Neural cell (in vitro differentiated cells): ENCODE results near the gene DPH6. TPM values are rescaled to one million over a fixed set of nuclear protein-coding genes. Genes with fewer than 3 reads are reported as not detected.

Experiments
- H2AFZ ChIP-seq: fragments of 200-600, 300-800 bp; sonication (generic), shearing (Covaris generic); 2 replicates; pipeline ENCODE4 v1.6.0; 2014; ENCODE audit warnings: low read depth, mild to moderate bottlenecking, antibody characterized with exemption, low read length, moderate library complexity
- H3F3A ChIP-seq: fragments of 200-600 bp; shearing (Covaris generic); 2 replicates; pipeline ENCODE4 v1.6.1; 2016; ENCODE audit warnings: mild to moderate bottlenecking, moderate library complexity, mixed read lengths, antibody characterized with exemption, low read length; ENCODE audit not compliant: insufficient read depth, poor library complexity, severe bottlenecking
- H3K27ac ChIP-seq: fragments of 200-600, 300-800 bp; sonication (generic), shearing (Covaris generic); 2 replicates; pipeline ENCODE4 v1.5.1; 2014; ENCODE audit warnings: mild to moderate bottlenecking, low read length, moderate library complexity
- H3K27me3 ChIP-seq: fragments of 300-800, 200-600 bp; sonication (generic), shearing (Covaris generic); 2 replicates; pipeline ENCODE4 v1.6.0; 2014; ENCODE audit warnings: mild to moderate bottlenecking, low read depth, low read length, moderate library complexity; ENCODE audit not compliant: insufficient read depth
- H3K36me3 ChIP-seq: fragments of 300-800, 200-600 bp; sonication (generic), shearing (Covaris generic); 2 replicates; pipeline ENCODE4 v1.5.1; 2014; ENCODE audit warnings: mild to moderate bottlenecking, antibody characterized with exemption, low read length, moderate library complexity; ENCODE audit not compliant: insufficient read depth
- H3K4me2 ChIP-seq: fragments of 300-800, 200-600 bp; sonication (generic), shearing (Covaris generic); 2 replicates; pipeline ENCODE4 v1.6.0; 2014; ENCODE audit warnings: mild to moderate bottlenecking, low read length
- H3K4me3 ChIP-seq: fragments of 300-800, 200-600 bp; sonication (generic), shearing (Covaris generic); 2 replicates; pipeline ENCODE4 v1.5.1; 2014; ENCODE audit warnings: mild to moderate bottlenecking, low read length, moderate library complexity
- H3K79me2 ChIP-seq: fragments of 200-600 bp; shearing (Covaris generic); replicated peaks from 2 replicates; pipeline ENCODE4 v1.6.0; 2014; ENCODE audit warnings: mild to moderate bottlenecking, low read length, moderate library complexity; ENCODE audit not compliant: insufficient read depth
- H3K9ac ChIP-seq: fragments of 300-800, 200-600 bp; sonication (generic), shearing (Covaris generic); 2 replicates; pipeline ENCODE4 v1.6.1; 2016; ENCODE audit warnings: mild to moderate bottlenecking, low read length, mixed read lengths
- H3K9me2 ChIP-seq: fragments of 200-600 bp; shearing (Covaris generic); 2 replicates; pipeline ENCODE4 v1.6.1; 2016; ENCODE audit warnings: mild to moderate bottlenecking, low read length, mixed read lengths; ENCODE audit not compliant: insufficient read depth
- H3K9me3 ChIP-seq: fragments of 200-600, 300-800 bp; sonication (generic), shearing (Covaris generic); 2 replicates; pipeline ENCODE4 v1.6.1; 2016; ENCODE audit warnings: mild to moderate bottlenecking, mixed run types, low read length, moderate library complexity, mixed read lengths
- H4K20me1 ChIP-seq: fragments of 200-600 bp; shearing (Covaris generic); 2 replicates; pipeline ENCODE4 v1.6.1; 2016; ENCODE audit warnings: mild to moderate bottlenecking, mixed run types; ENCODE audit not compliant: insufficient read depth
- EP300 ChIP-seq: fragments of 450-650 bp; conservative IDR thresholded peaks from 2 replicates; pipeline ENCODE4 v1.6.1; 2014; ENCODE audit warnings: antibody characterized with exemption, mild to moderate bottlenecking, moderate library complexity; ENCODE audit not compliant: poor library complexity, severe bottlenecking
- EZH2 ChIP-seq: fragments of 200-600, 300-800 bp; shearing (Covaris generic), sonication (generic); IDR thresholded peaks from 2 replicates; pipeline ENCODE4 v1.6.1; 2014; ENCODE audit warnings: antibody characterized with exemption, low read length, borderline replicate concordance, mild to moderate bottlenecking; ENCODE audit not compliant: insufficient read depth, poor library complexity, severe bottlenecking
- MXI1 ChIP-seq: fragments of 450-650 bp; conservative IDR thresholded peaks from 2 replicates; pipeline ENCODE4 v1.6.1; 2014; ENCODE audit warnings: antibody characterized with exemption, mild to moderate bottlenecking; ENCODE audit not compliant: poor library complexity, severe bottlenecking
- POLR2AphosphoS5 ChIP-seq: IDR thresholded peaks from 2 replicates; pipeline ENCODE4 v1.6.1; 2012
- RAD21 ChIP-seq: fragments of 450-650 bp; conservative IDR thresholded peaks from 2 replicates; pipeline ENCODE4 v1.6.1; 2014; ENCODE audit warnings: antibody characterized with exemption, mild to moderate bottlenecking, moderate library complexity
- REST ChIP-seq: IDR thresholded peaks from 2 replicates; pipeline ENCODE4 v1.6.1; 2012; ENCODE audit warnings: borderline replicate concordance
- SMC3 ChIP-seq: fragments of 450-650 bp; conservative IDR thresholded peaks from 2 replicates; pipeline ENCODE4 v1.6.1; 2014; ENCODE audit warnings: antibody characterized with exemption, mild to moderate bottlenecking, moderate library complexity; ENCODE audit not compliant: poor library complexity
- TAF1 ChIP-seq: IDR thresholded peaks from 2 replicates; pipeline ENCODE4 v1.6.1; 2012; ENCODE audit warnings: low read depth
- polyA plus RNA-seq: library from polyadenylated mRNA; depleted of rRNA; stranded (reverse); fragments of >200 nt; gene quantifications from 2 replicates; pipeline ENCODE4 v1.2.3, GENCODE V29; 2014
- TF ChIP-seq, protein P1 (sequence below): fragments of 450-650 bp; IDR thresholded peaks from 2 replicates; pipeline ENCODE4 v1.5.1; 2014; ENCODE audit warnings: antibody characterized with exemption, mild to moderate bottlenecking, moderate library complexity; ENCODE audit not compliant: poor library complexity, severe bottlenecking

Gene DPH6
- polyA plus RNA-seq, 1 donor from 2014 or later: 6.9 TPM

DNA sequence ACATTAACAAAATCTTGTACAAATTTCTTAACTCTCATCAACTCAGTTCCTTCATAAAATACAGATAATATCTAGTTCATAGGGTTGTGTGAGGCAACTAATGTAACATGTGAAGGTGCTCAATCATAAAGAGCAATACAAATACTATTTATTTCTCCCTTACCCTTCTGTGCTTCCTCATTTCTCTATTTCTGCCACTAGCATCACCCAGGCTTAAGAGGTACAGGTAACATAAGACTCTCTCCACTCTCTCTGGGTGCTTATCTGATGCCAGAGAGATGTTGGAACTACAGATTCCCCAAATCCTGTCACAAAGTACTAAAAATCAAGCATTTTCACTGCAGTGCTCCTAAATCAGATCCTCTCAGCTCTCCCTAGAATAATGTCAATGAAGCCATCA is 74.9 kb downstream of the DPH6 start:
- TF ChIP-seq TAF1 (no peak), EZH2 (no peak), MXI1 (no peak)
- H3K9me2 ChIP-seq: no peaks in the 10 kb centered on the region
- H3K79me2 ChIP-seq: no peaks in the 10 kb centered on the region
- no peak overlapping the region for H3K4me2 ChIP-seq
- H3K36me3 ChIP-seq: no peaks in the 10 kb centered on the region
- H2AFZ ChIP-seq: no peak overlapping the region
- H3K27ac ChIP-seq: no peak overlapping the region
- H3K27me3 ChIP-seq: no peaks in the 10 kb centered on the region
- H3K4me3 ChIP-seq: no peak overlapping the region
- H3F3A ChIP-seq: no peaks in the 10 kb centered on the region
- H3K9me3 ChIP-seq: no peaks in the 10 kb centered on the region
- H3K9ac ChIP-seq: no peak overlapping the region
- no peaks in the 10 kb centered on the region for H4K20me1 ChIP-seq

GRCh38 chr15:35470441-35470840 is 75.5 kb downstream of the DPH6 start:
- H3K9me3 ChIP-seq: no peaks in the 10 kb centered on the region
- no peak overlapping the region for H2AFZ ChIP-seq
- H3F3A ChIP-seq: no peaks in the 10 kb centered on the region
- no peak overlapping the region for H3K4me2 ChIP-seq
- no peaks in the 10 kb centered on the region for H3K27me3 ChIP-seq
- no peaks in the 10 kb centered on the region for H3K36me3 ChIP-seq
- H3K79me2 ChIP-seq: no peaks in the 10 kb centered on the region
- no peaks in the 10 kb centered on the region for H3K9me2 ChIP-seq
- no peak overlapping the region for H3K4me3 ChIP-seq
- H4K20me1 ChIP-seq: no peaks in the 10 kb centered on the region
- no peak overlapping the region for H3K27ac ChIP-seq
- H3K9ac ChIP-seq: no peak overlapping the region
- TF ChIP-seq SMC3 (no peak), TAF1 (no peak), POLR2AphosphoS5 (no peak), MXI1 (no peak), EZH2 (no peak), RAD21 (no peak), EP300 (no peak), REST (no peak)
- TF ChIP-seq, protein P1, sequence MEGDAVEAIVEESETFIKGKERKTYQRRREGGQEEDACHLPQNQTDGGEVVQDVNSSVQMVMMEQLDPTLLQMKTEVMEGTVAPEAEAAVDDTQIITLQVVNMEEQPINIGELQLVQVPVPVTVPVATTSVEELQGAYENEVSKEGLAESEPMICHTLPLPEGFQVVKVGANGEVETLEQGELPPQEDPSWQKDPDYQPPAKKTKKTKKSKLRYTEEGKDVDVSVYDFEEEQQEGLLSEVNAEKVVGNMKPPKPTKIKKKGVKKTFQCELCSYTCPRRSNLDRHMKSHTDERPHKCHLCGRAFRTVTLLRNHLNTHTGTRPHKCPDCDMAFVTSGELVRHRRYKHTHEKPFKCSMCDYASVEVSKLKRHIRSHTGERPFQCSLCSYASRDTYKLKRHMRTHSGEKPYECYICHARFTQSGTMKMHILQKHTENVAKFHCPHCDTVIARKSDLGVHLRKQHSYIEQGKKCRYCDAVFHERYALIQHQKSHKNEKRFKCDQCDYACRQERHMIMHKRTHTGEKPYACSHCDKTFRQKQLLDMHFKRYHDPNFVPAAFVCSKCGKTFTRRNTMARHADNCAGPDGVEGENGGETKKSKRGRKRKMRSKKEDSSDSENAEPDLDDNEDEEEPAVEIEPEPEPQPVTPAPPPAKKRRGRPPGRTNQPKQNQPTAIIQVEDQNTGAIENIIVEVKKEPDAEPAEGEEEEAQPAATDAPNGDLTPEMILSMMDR: no peak

GRCh38 chr15:35466476-35466875 is 79.5 kb downstream of the DPH6 start:
- Histone ChIP-seq H3K27me3 (no peaks in the 10 kb centered on the region), H3K9ac (no peak overlapping the region), H4K20me1 (no peaks in the 10 kb centered on the region), H3K36me3 (no peaks in the 10 kb centered on the region), H3K4me2 (no peak overlapping the region), H3K9me2 (no peaks in the 10 kb centered on the region), H3K79me2 (no peaks in the 10 kb centered on the region), H3F3A (no peaks in the 10 kb centered on the region), H2AFZ (no peak overlapping the region), H3K4me3 (no peak overlapping the region), H3K9me3 (no peaks in the 10 kb centered on the region), H3K27ac (no peak overlapping the region)
- TF ChIP-seq MXI1 (no peak), RAD21 (no peak), REST (no peak), EZH2 (no peak), POLR2AphosphoS5 (no peak), SMC3 (no peak), TAF1 (no peak), EP300 (no peak)
- TF ChIP-seq, protein P1: no peak
